ENCODE data around the gene AQP3.

GRCh38 chr9:33436445-33436844 lies 10.9 kb downstream of the AQP3 start:
- TF ChIP-seq RCOR1 (IDR thresholded peaks at IDR 0.05; ENCODE audit: borderline replicate concordance in 1 of 2, low read depth in 2 of 2, low read length in 2 of 2) (no peak), EZH2 (IDR thresholded peaks at IDR 0.05; ENCODE audit: borderline replicate concordance, low read depth, low read length) (no peak), TBP (optimal IDR thresholded peaks at IDR 0.05; ENCODE audit: low read depth, low read length) (no peak), ZNF717 (CRISPR knock-in tag; IDR thresholded peaks at IDR 0.05) (no peak), CTCF (IDR thresholded peaks at IDR 0.05 in 2 of 3, conservative IDR thresholded peaks at IDR 0.05 in 1 of 3; ENCODE audit: insufficient read depth in 2 of 3, low read depth in 1 of 3, low read length in 3 of 3) (no peak), MAFK (IDR thresholded peaks at IDR 0.05; ENCODE audit: low read length) (no peak), MTA1 (IDR thresholded peaks at IDR 0.05; ENCODE audit: borderline replicate concordance) (no peak), POLR2A (conservative IDR thresholded peaks at IDR 0.05) (no peak), POLR2AphosphoS5 (IDR thresholded peaks at IDR 0.05; ENCODE audit: control insufficient read depth, insufficient read depth, low read depth, low read length) (no peak), HSF4 (CRISPR knock-in tag; IDR thresholded peaks at IDR 0.05; ENCODE audit: borderline replicate concordance) (no peak)

Measured in K562 (cell line).